Liver (tissue), 9 donors: ENCODE measurements around the gene GALNT10. TPM values are rescaled to one million over a fixed set of nuclear protein-coding genes. Genes with fewer than 3 reads are reported as not detected.

Experiments used
- DNase-seq: peaks from one replicate; pipeline ENCODE4 v3.0.0-alpha.2; 2017; ENCODE audit warnings: low spot score
- H3K27ac ChIP-seq, 2 donors: one replicate each; pipeline ENCODE4 v1.7.0; 2013; ENCODE audit warnings: inconsistent platforms in 2 of 2, low read length in 2 of 2, control low read depth in 1 of 2, low read depth in 1 of 2, mild to moderate bottlenecking in 1 of 2
- H3K27me3 ChIP-seq, 4 donors: one replicate each; pipeline versions ENCODE4 v1.6.1 to v1.7.0; 2013; ENCODE audit warnings: low read length in 3 of 4, inconsistent platforms in 1 of 4, mild to moderate bottlenecking in 1 of 4, moderate library complexity in 1 of 4; ENCODE audit not compliant: control insufficient read depth in 4 of 4, insufficient read depth in 4 of 4
- H3K36me3 ChIP-seq, 4 donors: one replicate each; pipeline versions ENCODE4 v1.6.1 to v1.7.0; 2013; ENCODE audit warnings: low read length in 3 of 4, mild to moderate bottlenecking in 3 of 4, low read depth in 1 of 4, moderate library complexity in 1 of 4; ENCODE audit not compliant: control insufficient read depth in 4 of 4, insufficient read depth in 3 of 4
- H3K4me1 ChIP-seq, 4 donors: one replicate each; pipeline versions ENCODE4 v1.6.1 to v1.7.0; 2013; ENCODE audit warnings: low read length in 3 of 4, mild to moderate bottlenecking in 3 of 4, moderate library complexity in 1 of 4; ENCODE audit not compliant: control insufficient read depth in 4 of 4, insufficient read depth in 4 of 4
- H3K4me3 ChIP-seq, 3 donors: one replicate each; pipeline versions ENCODE4 v1.6.1 to v1.7.0; 2013; ENCODE audit warnings: low read length in 3 of 3, control low read depth in 1 of 3, low read depth in 1 of 3, mild to moderate bottlenecking in 1 of 3
- H3K9ac ChIP-seq, 2 donors: one replicate each; pipeline ENCODE4 v1.7.0; 2013; ENCODE audit warnings: low read length in 2 of 2, mild to moderate bottlenecking in 2 of 2, moderate library complexity in 2 of 2, control low read depth in 1 of 2, low read depth in 1 of 2
- H3K9me3 ChIP-seq, 4 donors: one replicate each; pipeline versions ENCODE4 v1.6.1 to v1.7.0; 2013; ENCODE audit warnings: low read length in 3 of 4; ENCODE audit not compliant: control insufficient read depth in 4 of 4
- FOXA2 ChIP-seq: IDR thresholded peaks from 2 replicates; pipeline ENCODE4 v1.6.1; 2016; ENCODE audit warnings: antibody characterized with exemption
- GABPA ChIP-seq, 2 donors: IDR thresholded peaks in 1 of 2; conservative IDR thresholded peaks in 1 of 2; 2 replicates each; pipeline ENCODE4 v1.6.1; 2016; ENCODE audit warnings: antibody characterized with exemption in 2 of 2, mild to moderate bottlenecking in 1 of 2, moderate library complexity in 1 of 2
- HNF4A ChIP-seq, 2 donors: conservative IDR thresholded peaks; 2 replicates each; pipeline ENCODE4 v1.6.1; 2016; ENCODE audit warnings: antibody characterized with exemption in 2 of 2, mild to moderate bottlenecking in 2 of 2
- HNF4G ChIP-seq: IDR thresholded peaks from 2 replicates; pipeline ENCODE4 v1.6.1; 2016; ENCODE audit warnings: antibody characterized with exemption
- NR2F2 ChIP-seq: IDR thresholded peaks from 2 replicates; pipeline ENCODE4 v1.6.1; 2016; ENCODE audit warnings: antibody characterized with exemption
- SP1 ChIP-seq: IDR thresholded peaks from 2 replicates; pipeline ENCODE4 v1.6.1; 2018; ENCODE audit warnings: antibody characterized with exemption, mild to moderate bottlenecking
- YY1 ChIP-seq: IDR thresholded peaks from 2 replicates; pipeline ENCODE4 v1.6.1; 2016; ENCODE audit warnings: antibody characterized with exemption, mild to moderate bottlenecking
- WGBS: extraction: QIAGEN DNeasy Blood & Tissue Kit; methylation state at CpG from one replicate; pipeline ENCODE4 v1.1.7; 2013; 5-methylcytosine and 5-hydroxymethylcytosine counted together
- polyA plus RNA-seq, 2 donors: library from polyadenylated mRNA; stranded (reverse) in 1 of 2; unstranded in 1 of 2; fragments of 200-250 nt in 1 of 2; fragments of >200 nt in 1 of 2; fragmentation: Nextera tagmentation in 1 of 2; extraction: Ambion mirVana in 1 of 2; gene quantifications; one replicate each; pipeline versions ENCODE4 v1.2.1 to v1.2.3, GENCODE V29; 2013 to 2015
- total RNA-seq, 2 donors: library from RNA; depleted of rRNA; stranded (reverse); fragments of >200 nt; gene quantifications; one replicate each; pipeline ENCODE4 v1.2.3, GENCODE V29; 2014
- TF ChIP-seq, protein P1 (sequence below): IDR thresholded peaks from 2 replicates; pipeline ENCODE4 v1.6.1; 2016; ENCODE audit warnings: antibody characterized with exemption, mild to moderate bottlenecking
- TF ChIP-seq, protein P2 (sequence below): IDR thresholded peaks from 2 replicates; pipeline ENCODE4 v1.6.1; 2016; ENCODE audit warnings: antibody characterized with exemption
- TF ChIP-seq, protein P3 (sequence below): fragments of 150-350 bp; IDR thresholded peaks from 2 replicates; pipeline ENCODE4 v1.5.1; 2017; ENCODE audit warnings: improper control_type of control experiment, low read depth, low read length; ENCODE audit not compliant: missing input control
- TF ChIP-seq, protein P4 (sequence below): IDR thresholded peaks from 2 replicates; pipeline ENCODE4 v1.6.1; 2016; ENCODE audit warnings: antibody characterized with exemption
- donor health status: healthy.
- donor health status: healthy.
- donor health status: healthy.
- donor health status: healthy.
- donor health status: healthy.

GALNT10 gene
- total and polyA plus RNA-seq, 4 donors, result 1.1 to 17.8 (median 5.3) TPM

DNA sequence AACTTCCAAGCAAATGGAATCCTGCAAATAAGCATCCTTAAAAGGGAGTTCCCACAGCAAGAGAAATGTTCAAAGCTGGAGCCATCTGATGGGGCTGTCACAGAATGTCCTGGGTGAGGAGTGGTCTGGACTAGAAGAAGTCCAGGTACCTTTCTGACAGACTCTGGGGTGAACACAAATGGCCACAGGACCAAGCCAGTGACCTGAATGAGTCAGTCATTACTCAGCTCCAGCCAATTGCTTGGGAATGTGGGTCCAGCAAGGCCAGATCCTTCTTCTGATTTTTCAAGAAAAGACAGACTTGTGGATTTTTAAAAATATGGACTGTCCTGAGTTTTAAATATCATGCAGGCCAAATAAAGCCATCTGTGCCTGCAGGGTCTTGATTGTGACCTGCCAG lies 30.1 kb downstream of the GALNT10 start:
- no peaks in the 10 kb centered on the region for H3K27me3 ChIP-seq
- H3K36me3 ChIP-seq, result peaks cover 0 to 2% (median 0%) of the 10 kb centered on the region in 4 donors
- no peak for DNase-seq
- TF ChIP-seq HNF4G, result no peak
- TF ChIP-seq NR2F2, result no peak
- no peak for TF ChIP-seq FOXA2
- no peak for TF ChIP-seq HNF4A (conservative IDR thresholded peaks at IDR 0.05)
- TF ChIP-seq, protein P1, sequence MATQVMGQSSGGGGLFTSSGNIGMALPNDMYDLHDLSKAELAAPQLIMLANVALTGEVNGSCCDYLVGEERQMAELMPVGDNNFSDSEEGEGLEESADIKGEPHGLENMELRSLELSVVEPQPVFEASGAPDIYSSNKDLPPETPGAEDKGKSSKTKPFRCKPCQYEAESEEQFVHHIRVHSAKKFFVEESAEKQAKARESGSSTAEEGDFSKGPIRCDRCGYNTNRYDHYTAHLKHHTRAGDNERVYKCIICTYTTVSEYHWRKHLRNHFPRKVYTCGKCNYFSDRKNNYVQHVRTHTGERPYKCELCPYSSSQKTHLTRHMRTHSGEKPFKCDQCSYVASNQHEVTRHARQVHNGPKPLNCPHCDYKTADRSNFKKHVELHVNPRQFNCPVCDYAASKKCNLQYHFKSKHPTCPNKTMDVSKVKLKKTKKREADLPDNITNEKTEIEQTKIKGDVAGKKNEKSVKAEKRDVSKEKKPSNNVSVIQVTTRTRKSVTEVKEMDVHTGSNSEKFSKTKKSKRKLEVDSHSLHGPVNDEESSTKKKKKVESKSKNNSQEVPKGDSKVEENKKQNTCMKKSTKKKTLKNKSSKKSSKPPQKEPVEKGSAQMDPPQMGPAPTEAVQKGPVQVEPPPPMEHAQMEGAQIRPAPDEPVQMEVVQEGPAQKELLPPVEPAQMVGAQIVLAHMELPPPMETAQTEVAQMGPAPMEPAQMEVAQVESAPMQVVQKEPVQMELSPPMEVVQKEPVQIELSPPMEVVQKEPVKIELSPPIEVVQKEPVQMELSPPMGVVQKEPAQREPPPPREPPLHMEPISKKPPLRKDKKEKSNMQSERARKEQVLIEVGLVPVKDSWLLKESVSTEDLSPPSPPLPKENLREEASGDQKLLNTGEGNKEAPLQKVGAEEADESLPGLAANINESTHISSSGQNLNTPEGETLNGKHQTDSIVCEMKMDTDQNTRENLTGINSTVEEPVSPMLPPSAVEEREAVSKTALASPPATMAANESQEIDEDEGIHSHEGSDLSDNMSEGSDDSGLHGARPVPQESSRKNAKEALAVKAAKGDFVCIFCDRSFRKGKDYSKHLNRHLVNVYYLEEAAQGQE, result no peak
- H3K4me3 ChIP-seq, result no peak overlapping the region
- no peak overlapping the region for H3K9ac ChIP-seq
- H3K9me3 ChIP-seq, result no peaks in the 10 kb centered on the region
- H3K27ac ChIP-seq, result no peak overlapping the region
- no peaks in the 10 kb centered on the region for H3K4me1 ChIP-seq

DNA sequence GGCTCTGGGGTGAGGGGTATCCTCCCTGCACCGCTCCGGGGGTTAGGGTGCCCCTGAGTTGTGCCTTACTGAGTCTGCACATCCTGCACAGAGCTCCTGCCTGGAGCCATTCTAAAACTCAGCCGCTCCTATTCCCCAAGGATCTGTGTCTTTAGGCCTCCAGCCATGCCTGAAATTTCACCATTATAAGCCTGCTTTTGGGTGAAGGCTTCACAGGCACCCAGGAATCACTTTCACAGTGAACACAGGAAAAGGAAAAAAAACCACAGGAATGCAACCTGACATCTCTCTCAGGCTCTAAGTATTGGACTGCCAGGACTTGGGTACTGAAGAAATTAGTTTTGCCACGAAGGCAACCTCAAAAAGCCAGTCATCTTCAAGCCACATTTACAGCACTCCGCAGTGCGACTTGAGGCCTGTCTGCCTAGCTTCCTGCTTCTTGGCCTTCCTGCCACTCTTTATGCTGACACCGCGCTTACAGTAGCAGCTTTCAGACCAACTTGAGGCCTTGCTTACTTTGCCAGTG lies 30.9 kb downstream of the GALNT10 start:
- DNase-seq, result no peak
- Histone ChIP-seq H3K27ac (no peak overlapping the region), H3K9me3 (no peaks in the 10 kb centered on the region), H3K27me3 (no peaks in the 10 kb centered on the region), H3K4me1 (no peaks in the 10 kb centered on the region), H3K9ac (no peak overlapping the region), H3K36me3 (peaks cover 0 to 2% (median 0%) of the 10 kb centered on the region in 4 donors), H3K4me3 (no peak overlapping the region)
- 81% methylated on average over 8 of the region's 8 CpGs for WGBS
- TF ChIP-seq, protein P2, sequence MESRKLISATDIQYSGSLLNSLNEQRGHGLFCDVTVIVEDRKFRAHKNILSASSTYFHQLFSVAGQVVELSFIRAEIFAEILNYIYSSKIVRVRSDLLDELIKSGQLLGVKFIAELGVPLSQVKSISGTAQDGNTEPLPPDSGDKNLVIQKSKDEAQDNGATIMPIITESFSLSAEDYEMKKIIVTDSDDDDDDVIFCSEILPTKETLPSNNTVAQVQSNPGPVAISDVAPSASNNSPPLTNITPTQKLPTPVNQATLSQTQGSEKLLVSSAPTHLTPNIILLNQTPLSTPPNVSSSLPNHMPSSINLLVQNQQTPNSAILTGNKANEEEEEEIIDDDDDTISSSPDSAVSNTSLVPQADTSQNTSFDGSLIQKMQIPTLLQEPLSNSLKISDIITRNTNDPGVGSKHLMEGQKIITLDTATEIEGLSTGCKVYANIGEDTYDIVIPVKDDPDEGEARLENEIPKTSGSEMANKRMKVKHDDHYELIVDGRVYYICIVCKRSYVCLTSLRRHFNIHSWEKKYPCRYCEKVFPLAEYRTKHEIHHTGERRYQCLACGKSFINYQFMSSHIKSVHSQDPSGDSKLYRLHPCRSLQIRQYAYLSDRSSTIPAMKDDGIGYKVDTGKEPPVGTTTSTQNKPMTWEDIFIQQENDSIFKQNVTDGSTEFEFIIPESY, result no peak
- no peak for TF ChIP-seq GABPA (IDR thresholded peaks at IDR 0.05 in 1 of 2, conservative IDR thresholded peaks at IDR 0.05 in 1 of 2)
- TF ChIP-seq, protein P3, sequence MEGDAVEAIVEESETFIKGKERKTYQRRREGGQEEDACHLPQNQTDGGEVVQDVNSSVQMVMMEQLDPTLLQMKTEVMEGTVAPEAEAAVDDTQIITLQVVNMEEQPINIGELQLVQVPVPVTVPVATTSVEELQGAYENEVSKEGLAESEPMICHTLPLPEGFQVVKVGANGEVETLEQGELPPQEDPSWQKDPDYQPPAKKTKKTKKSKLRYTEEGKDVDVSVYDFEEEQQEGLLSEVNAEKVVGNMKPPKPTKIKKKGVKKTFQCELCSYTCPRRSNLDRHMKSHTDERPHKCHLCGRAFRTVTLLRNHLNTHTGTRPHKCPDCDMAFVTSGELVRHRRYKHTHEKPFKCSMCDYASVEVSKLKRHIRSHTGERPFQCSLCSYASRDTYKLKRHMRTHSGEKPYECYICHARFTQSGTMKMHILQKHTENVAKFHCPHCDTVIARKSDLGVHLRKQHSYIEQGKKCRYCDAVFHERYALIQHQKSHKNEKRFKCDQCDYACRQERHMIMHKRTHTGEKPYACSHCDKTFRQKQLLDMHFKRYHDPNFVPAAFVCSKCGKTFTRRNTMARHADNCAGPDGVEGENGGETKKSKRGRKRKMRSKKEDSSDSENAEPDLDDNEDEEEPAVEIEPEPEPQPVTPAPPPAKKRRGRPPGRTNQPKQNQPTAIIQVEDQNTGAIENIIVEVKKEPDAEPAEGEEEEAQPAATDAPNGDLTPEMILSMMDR, result no peak
- TF ChIP-seq YY1, result no peak
- TF ChIP-seq SP1, result no peak
- TF ChIP-seq, protein P1, result no peak
- TF ChIP-seq, protein P4, sequence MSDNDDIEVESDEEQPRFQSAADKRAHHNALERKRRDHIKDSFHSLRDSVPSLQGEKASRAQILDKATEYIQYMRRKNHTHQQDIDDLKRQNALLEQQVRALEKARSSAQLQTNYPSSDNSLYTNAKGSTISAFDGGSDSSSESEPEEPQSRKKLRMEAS, result no peak
- no peak for TF ChIP-seq HNF4G
- TF ChIP-seq NR2F2, result no peak
